ENCODE results near the gene CREB5. TPM values are rescaled to one million over a fixed set of nuclear protein-coding genes. Genes with fewer than 3 reads are reported as not detected.

Gene CREB5
- total RNA-seq, 4 donors from 2014 or later, result 7.8 to 29.9 (median 12.9) TPM

DNA sequence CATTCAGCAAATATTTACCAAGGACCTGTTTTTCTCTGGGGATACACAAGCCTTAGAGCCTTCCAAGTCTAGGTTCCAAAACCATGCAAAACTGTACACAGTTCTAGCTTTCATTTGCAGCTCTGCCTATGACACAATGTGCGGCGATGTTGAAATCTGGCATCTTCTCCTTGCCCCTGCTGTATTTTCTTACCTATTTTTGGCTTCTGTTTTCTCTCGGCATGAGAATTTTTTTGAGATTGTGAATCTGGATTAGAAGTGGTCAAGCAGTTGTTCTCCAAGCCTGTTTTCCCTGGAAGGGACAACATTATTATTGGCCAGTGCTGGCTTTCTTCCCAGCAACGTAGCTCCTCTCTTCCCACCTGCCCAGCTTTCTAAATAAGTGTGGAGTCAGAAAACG is 176.3 kb downstream of the CREB5 start:
- Histone ChIP-seq H3K4me1 (no peaks in the 10 kb centered on the region), H3K36me3 (no peaks in the 10 kb centered on the region), H3K27me3 (no peaks in the 10 kb centered on the region), H3K9me3 (no peaks in the 10 kb centered on the region), H3K27ac (no peak overlapping the region), H3K4me3 (no peak overlapping the region)
- no peak for ATAC-seq
- TF ChIP-seq, protein P1, sequence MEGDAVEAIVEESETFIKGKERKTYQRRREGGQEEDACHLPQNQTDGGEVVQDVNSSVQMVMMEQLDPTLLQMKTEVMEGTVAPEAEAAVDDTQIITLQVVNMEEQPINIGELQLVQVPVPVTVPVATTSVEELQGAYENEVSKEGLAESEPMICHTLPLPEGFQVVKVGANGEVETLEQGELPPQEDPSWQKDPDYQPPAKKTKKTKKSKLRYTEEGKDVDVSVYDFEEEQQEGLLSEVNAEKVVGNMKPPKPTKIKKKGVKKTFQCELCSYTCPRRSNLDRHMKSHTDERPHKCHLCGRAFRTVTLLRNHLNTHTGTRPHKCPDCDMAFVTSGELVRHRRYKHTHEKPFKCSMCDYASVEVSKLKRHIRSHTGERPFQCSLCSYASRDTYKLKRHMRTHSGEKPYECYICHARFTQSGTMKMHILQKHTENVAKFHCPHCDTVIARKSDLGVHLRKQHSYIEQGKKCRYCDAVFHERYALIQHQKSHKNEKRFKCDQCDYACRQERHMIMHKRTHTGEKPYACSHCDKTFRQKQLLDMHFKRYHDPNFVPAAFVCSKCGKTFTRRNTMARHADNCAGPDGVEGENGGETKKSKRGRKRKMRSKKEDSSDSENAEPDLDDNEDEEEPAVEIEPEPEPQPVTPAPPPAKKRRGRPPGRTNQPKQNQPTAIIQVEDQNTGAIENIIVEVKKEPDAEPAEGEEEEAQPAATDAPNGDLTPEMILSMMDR (IDR thresholded peaks at IDR 0.05), result no peak
- no peak for TF ChIP-seq POLR2A (IDR thresholded peaks at IDR 0.05)
- TF ChIP-seq POLR2AphosphoS5 (IDR thresholded peaks at IDR 0.05), result no peak
- TF ChIP-seq EP300 (IDR thresholded peaks at IDR 0.05), result no peak
- WGBS, 2 donors (ENCODE audit: low coverage in 1 of 2), result 76 to 81% methylated on average over 4 to 5 of the region's 5 CpGs

DNA sequence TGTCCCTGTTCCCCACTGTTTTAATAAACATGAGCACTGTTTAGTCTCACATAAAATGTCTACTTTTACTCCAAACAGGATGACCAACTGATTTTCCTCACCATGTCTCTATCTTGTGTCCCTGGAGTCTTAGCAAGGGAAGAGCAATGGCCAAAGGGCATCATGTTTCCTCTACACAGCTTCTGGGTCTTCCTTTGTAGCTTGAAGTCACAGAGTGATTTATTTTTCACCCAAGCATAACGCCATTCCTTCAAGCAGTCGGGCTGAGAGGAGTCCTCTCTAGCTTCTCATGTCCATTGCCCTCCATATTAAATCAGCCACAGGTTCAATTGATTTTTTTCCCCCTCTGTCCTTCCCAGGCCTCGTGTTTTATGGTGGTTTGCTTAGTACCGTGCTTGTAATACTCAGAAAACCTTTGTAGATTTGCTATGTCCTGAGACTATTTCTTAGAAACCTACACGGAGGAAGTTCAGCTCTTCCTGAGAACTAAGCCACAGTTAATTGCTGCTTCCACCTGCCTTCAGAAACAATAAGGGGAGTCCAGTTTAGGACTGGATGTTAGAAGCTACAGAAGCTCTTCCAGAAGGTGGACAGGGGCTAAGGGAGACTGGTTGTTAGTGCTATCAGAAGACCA is 178.8 kb downstream of the CREB5 start:
- no peak for TF ChIP-seq POLR2A (IDR thresholded peaks at IDR 0.05)
- TF ChIP-seq, protein P1 (IDR thresholded peaks at IDR 0.05), result no peak
- TF ChIP-seq POLR2AphosphoS5 (IDR thresholded peaks at IDR 0.05), result no peak
- Histone ChIP-seq H3K27me3 (no peaks in the 10 kb centered on the region), H3K9me3 (no peaks in the 10 kb centered on the region), H3K4me1 (no peaks in the 10 kb centered on the region), H3K27ac (no peak overlapping the region), H3K36me3 (no peaks in the 10 kb centered on the region), H3K4me3 (no peak overlapping the region)
- WGBS, 2 donors (ENCODE audit: low coverage in 1 of 2), result 78 to 90% methylated on average over 3 to 5 of the region's 5 CpGs
- no peak for ATAC-seq

DNA sequence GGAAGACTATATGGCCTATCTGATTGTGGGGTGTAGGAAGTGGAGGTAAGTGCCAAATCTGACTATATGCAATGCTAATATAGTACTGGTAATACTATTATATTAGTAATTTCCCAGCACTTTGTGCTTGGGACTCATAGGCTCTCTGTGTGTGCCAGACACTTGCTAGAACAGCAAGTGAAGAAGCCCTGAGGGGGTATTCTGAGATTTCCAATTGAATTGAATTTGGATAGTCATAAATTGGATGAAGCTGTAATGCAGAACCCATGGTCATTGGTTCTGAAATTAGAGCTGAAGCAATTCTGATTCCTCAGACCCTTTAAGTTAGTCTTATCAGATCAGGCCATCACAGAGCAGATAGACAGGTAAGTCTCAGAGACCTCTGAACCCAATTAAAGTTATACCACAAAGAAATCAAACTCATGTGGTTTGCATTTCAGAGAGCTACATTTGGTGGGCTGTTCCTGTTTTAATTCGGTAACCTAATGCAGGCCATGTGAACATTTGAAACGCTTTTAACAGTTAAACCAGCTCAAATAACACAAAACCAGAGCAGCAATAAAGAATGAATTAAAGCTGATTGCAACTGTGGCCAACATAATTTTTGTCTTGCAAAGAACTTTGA is 179.5 kb downstream of the CREB5 start:
- no peak overlapping the region for H3K4me3 ChIP-seq
- no peaks in the 10 kb centered on the region for H3K9me3 ChIP-seq
- H3K4me1 ChIP-seq, result no peaks in the 10 kb centered on the region
- H3K36me3 ChIP-seq, result no peaks in the 10 kb centered on the region
- TF ChIP-seq POLR2A (IDR thresholded peaks at IDR 0.05) (no peak), EP300 (IDR thresholded peaks at IDR 0.05) (no peak), POLR2AphosphoS5 (IDR thresholded peaks at IDR 0.05) (no peak)
- TF ChIP-seq, protein P1 (IDR thresholded peaks at IDR 0.05), result no peak
- H3K27ac ChIP-seq, result no peak overlapping the region
- 94 to 100% methylated on average over 2 of the region's 2 CpGs for WGBS, 2 donors (ENCODE audit: low coverage in 1 of 2)
- H3K27me3 ChIP-seq, result no peaks in the 10 kb centered on the region
- no peak for ATAC-seq

- H3K4me1 ChIP-seq, result no peaks in the 10 kb centered on the region
- no peaks in the 10 kb centered on the region for H3K27me3 ChIP-seq
- ATAC-seq, result no peak
- no peaks in the 10 kb centered on the region for H3K36me3 ChIP-seq
- no peak overlapping the region for H3K4me3 ChIP-seq
- WGBS, 2 donors (ENCODE audit: low coverage in 1 of 2), result 96 to 100% methylated on average over 3 of the region's 3 CpGs
- no peaks in the 10 kb centered on the region for H3K9me3 ChIP-seq
- TF ChIP-seq POLR2A (IDR thresholded peaks at IDR 0.05) (no peak), EP300 (IDR thresholded peaks at IDR 0.05) (no peak)
- TF ChIP-seq, protein P1 (IDR thresholded peaks at IDR 0.05), result no peak
- H3K27ac ChIP-seq, result no peak overlapping the region
Observed at GRCh38 chr7:28592861-28593260, 180.5 kb downstream of the CREB5 start.

DNA sequence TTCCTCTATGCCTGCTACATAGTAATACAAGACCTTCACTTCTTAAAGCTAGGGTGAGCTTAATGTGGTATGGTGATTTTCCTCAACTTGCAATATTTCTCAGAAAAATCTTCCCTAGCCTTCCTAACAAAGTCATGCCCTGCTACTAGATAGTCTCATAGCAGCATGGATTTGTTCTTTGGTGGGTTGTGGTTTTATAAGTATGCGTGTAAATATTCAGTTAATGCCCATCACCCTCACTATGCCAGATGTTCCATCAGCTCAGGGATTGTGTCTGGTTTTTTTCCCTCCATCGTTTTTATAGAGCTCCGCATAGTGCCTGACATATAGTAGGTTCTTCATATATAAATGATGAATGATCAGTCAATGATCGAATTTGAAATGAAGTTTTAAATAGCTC is 182.8 kb downstream of the CREB5 start:
- no peak for TF ChIP-seq POLR2AphosphoS5 (IDR thresholded peaks at IDR 0.05)
- TF ChIP-seq EP300 (IDR thresholded peaks at IDR 0.05), result no peak
- TF ChIP-seq, protein P1 (IDR thresholded peaks at IDR 0.05), result no peak
- no peak for TF ChIP-seq POLR2A (IDR thresholded peaks at IDR 0.05)
- no peaks in the 10 kb centered on the region for H3K36me3 ChIP-seq
- WGBS, 2 donors (ENCODE audit: low coverage in 1 of 2), result 87 to 88% methylated on average over 4 of the region's 4 CpGs
- ATAC-seq, result no peak
- H3K4me1 ChIP-seq, result no peaks in the 10 kb centered on the region
- no peak overlapping the region for H3K27ac ChIP-seq
- no peaks in the 10 kb centered on the region for H3K9me3 ChIP-seq
- H3K27me3 ChIP-seq, result no peaks in the 10 kb centered on the region
- H3K4me3 ChIP-seq, result no peak overlapping the region
